8988T (cell line): ENCODE measurements around the gene MTHFD2L.
"Not testable (repeated sequence)": the region's sequence is repeated elsewhere in the genome, so short reads cannot be mapped to it uniquely, and the experiment has no call there.

Source experiments
- DNase-seq: peaks from one replicate; pipeline ENCODE4 v3.0.0; 2011

MTHFD2L gene

GRCh38 chr4:74190919-74191397 is 33.0 kb downstream of the MTHFD2L start:
- DNase-seq = no peak

GRCh38 chr4:74197080-74197479 is 39.2 kb downstream of the MTHFD2L start:
- DNase-seq = no peak

GRCh38 chr4:74202062-74202586 is 44.2 kb downstream of the MTHFD2L start:
- DNase-seq = no peak

- DNase-seq = no peak
Observed at GRCh38 chr4:74203467-74203866, 45.5 kb downstream of the MTHFD2L start.

- no peak for DNase-seq
Observed at GRCh38 chr4:74205046-74205445, 47.1 kb downstream of the MTHFD2L start.

- DNase-seq = no peak
Observed at GRCh38 chr4:74205559-74205958, 47.6 kb downstream of the MTHFD2L start.

GRCh38 chr4:74206088-74206825 is 48.3 kb downstream of the MTHFD2L start:
- no peak for DNase-seq

- DNase-seq = not testable (repeated sequence)
Observed at GRCh38 chr4:74214457-74215159, 56.7 kb downstream of the MTHFD2L start.

GRCh38 chr4:74215236-74215635 is 57.3 kb downstream of the MTHFD2L start:
- DNase-seq = not testable (repeated sequence)

- DNase-seq = no peak
Observed at GRCh38 chr4:74217365-74217764, 59.4 kb downstream of the MTHFD2L start.

GRCh38 chr4:74218201-74218600 is 60.3 kb downstream of the MTHFD2L start:
- no peak for DNase-seq

GRCh38 chr4:74219240-74219639 is 61.3 kb downstream of the MTHFD2L start:
- DNase-seq = no peak

GRCh38 chr4:74223098-74223497 is 65.2 kb downstream of the MTHFD2L start:
- DNase-seq = no peak

GRCh38 chr4:74223801-74224200 is 65.9 kb downstream of the MTHFD2L start:
- no peak for DNase-seq

- no peak for DNase-seq
Observed at GRCh38 chr4:74228691-74229640, 71.0 kb downstream of the MTHFD2L start.

- DNase-seq = no peak
Observed at GRCh38 chr4:74230902-74231499, 73.1 kb downstream of the MTHFD2L start.

- DNase-seq = no peak
Observed at GRCh38 chr4:74235135-74235534, 77.2 kb downstream of the MTHFD2L start.

GRCh38 chr4:74237425-74237966 is 79.6 kb downstream of the MTHFD2L start:
- DNase-seq = no peak

- DNase-seq = no peak
Observed at GRCh38 chr4:74244049-74244448, 86.1 kb downstream of the MTHFD2L start.

- DNase-seq = no peak
Observed at GRCh38 chr4:74252933-74253332, 95.0 kb downstream of the MTHFD2L start.

GRCh38 chr4:74254386-74254785 is 96.5 kb downstream of the MTHFD2L start:
- no peak for DNase-seq

GRCh38 chr4:74255096-74255495 is 97.2 kb downstream of the MTHFD2L start:
- no peak for DNase-seq
